GM23338 (cell line): Measurements from ENCODE around the gene TMEM43. TPM values are rescaled to one million over a fixed set of nuclear protein-coding genes. Genes with fewer than 3 reads are reported as not detected.

Source experiments
- ATAC-seq: fragments of 200-7000 bp; cut with Tn5 transposase; 3 replicates; pipeline ENCODE4 v1.9.1; 2020
- DNase-seq: peaks from one replicate; pipeline ENCODE4 v3.0.0-alpha.2; 2015; ENCODE audit warnings: low spot score
- H2AFZ ChIP-seq: fragments of 200-600 bp; sonication (generic); 2 replicates; pipeline ENCODE4 v1.8.0; 2016; ENCODE audit warnings: antibody characterized with exemption, mild to moderate bottlenecking, moderate library complexity
- H3F3A ChIP-seq: fragments of 200-600 bp; sonication (generic); replicated peaks from 2 replicates; pipeline ENCODE4 v1.8.0; 2017; ENCODE audit warnings: antibody characterized with exemption, mixed run types, low read depth
- H3K27ac ChIP-seq: fragments of 200-600 bp; sonication (generic); 2 replicates; pipeline ENCODE4 v1.6.1; 2016; ENCODE audit warnings: low read depth
- H3K27me3 ChIP-seq: fragments of 200-600 bp; sonication (generic); 2 replicates; pipeline ENCODE4 v1.8.0; 2016; ENCODE audit warnings: mild to moderate bottlenecking, mixed run types, moderate library complexity; ENCODE audit not compliant: insufficient read depth
- H3K36me3 ChIP-seq: fragments of 200-600 bp; sonication (generic); 2 replicates; pipeline ENCODE4 v1.8.0; 2016; ENCODE audit warnings: mild to moderate bottlenecking; ENCODE audit not compliant: insufficient read depth
- H3K4me1 ChIP-seq: fragments of 200-600 bp; sonication (generic); 2 replicates; pipeline ENCODE4 v1.8.0; 2016; ENCODE audit warnings: mild to moderate bottlenecking, moderate library complexity; ENCODE audit not compliant: insufficient read depth
- H3K4me2 ChIP-seq: fragments of 200-600 bp; sonication (generic); 2 replicates; pipeline ENCODE4 v1.7.1; 2017; ENCODE audit warnings: mixed run types
- H3K4me3 ChIP-seq: fragments of 200-600 bp; sonication (generic); 2 replicates; pipeline ENCODE4 v1.6.1; 2016; ENCODE audit warnings: mixed run types
- H3K79me2 ChIP-seq: fragments of 200-600 bp; sonication (generic); replicated peaks from 2 replicates; pipeline ENCODE4 v1.8.0; 2017; ENCODE audit warnings: mild to moderate bottlenecking; ENCODE audit not compliant: insufficient read depth
- H3K9me2 ChIP-seq: fragments of 200-600 bp; sonication (generic); 2 replicates; pipeline ENCODE4 v1.8.0; 2017; ENCODE audit not compliant: insufficient read depth
- H4K20me1 ChIP-seq: fragments of 200-600 bp; sonication (generic); replicated peaks from 2 replicates; pipeline ENCODE4 v1.8.0; 2017; ENCODE audit warnings: mild to moderate bottlenecking; ENCODE audit not compliant: insufficient read depth
- H3K27ac Mint-ChIP-seq: 2 replicates; pipeline ENCODE4 v1.8.0; 2020; ENCODE audit warnings: inconsistent platforms, mild to moderate bottlenecking, moderate library complexity, mixed read lengths
- H3K27me3 Mint-ChIP-seq: 3 replicates; pipeline ENCODE4 v1.8.0; 2022; ENCODE audit warnings: low read depth, mild to moderate bottlenecking, moderate library complexity, mixed read lengths, inconsistent platforms; ENCODE audit not compliant: insufficient read depth, poor library complexity
- H3K36me3 Mint-ChIP-seq: 3 replicates; pipeline ENCODE4 v1.8.0; 2021; ENCODE audit warnings: low read depth, mild to moderate bottlenecking, inconsistent platforms, moderate library complexity, mixed read lengths
- H3K4me1 Mint-ChIP-seq: 3 replicates; pipeline ENCODE4 v1.8.0; 2020; ENCODE audit warnings: mild to moderate bottlenecking, inconsistent platforms, mixed read lengths
- H3K4me3 Mint-ChIP-seq: 3 replicates; pipeline ENCODE4 v1.8.0; 2021; ENCODE audit warnings: moderate library complexity, mild to moderate bottlenecking, inconsistent platforms, mixed read lengths
- H3K9me3 Mint-ChIP-seq: 3 replicates; pipeline ENCODE4 v1.8.0; 2020; ENCODE audit warnings: moderate library complexity, mild to moderate bottlenecking, inconsistent platforms, mixed read lengths
- CREB1 ChIP-seq: fragments of 250-450 bp; sonication (Bioruptor Pico); IDR thresholded peaks from 2 replicates; pipeline ENCODE4 v1.5.0; 2020; ENCODE audit warnings: low read depth, mild to moderate bottlenecking, moderate library complexity
- EZH2 ChIP-seq: fragments of 200-600 bp; sonication (generic); IDR thresholded peaks from one replicate; pipeline ENCODE4 v1.8.0; 2017; ENCODE audit warnings: antibody characterized with exemption, mild to moderate bottlenecking, low read depth; ENCODE audit not compliant: unreplicated experiment
- EZH2phosphoT487 ChIP-seq: fragments of 200-600 bp; sonication (generic); IDR thresholded peaks from one replicate; pipeline ENCODE4 v1.8.1; 2018; ENCODE audit warnings: antibody characterized with exemption; ENCODE audit not compliant: unreplicated experiment
- JUNB ChIP-seq: IDR thresholded peaks from one replicate; pipeline ENCODE4 v1.6.1; 2016; ENCODE audit warnings: antibody characterized with exemption; ENCODE audit not compliant: unreplicated experiment
- ZNF114 ChIP-seq: fragments of 250-450 bp; sonication (Bioruptor Pico); IDR thresholded peaks from 2 replicates; pipeline ENCODE4 v1.5.0; 2020; ENCODE audit warnings: mild to moderate bottlenecking, moderate library complexity
- ZNF331 ChIP-seq: fragments of 250-450 bp; sonication (Bioruptor Pico); IDR thresholded peaks from 2 replicates; pipeline ENCODE4 v1.5.0; 2020; ENCODE audit warnings: low read depth, mild to moderate bottlenecking, moderate library complexity
- ZNF462 ChIP-seq: fragments of 250-450 bp; sonication (Bioruptor Pico); IDR thresholded peaks from 2 replicates; pipeline ENCODE4 v1.5.0; 2020; ENCODE audit warnings: mild to moderate bottlenecking, moderate library complexity
- polyA plus RNA-seq: library from polyadenylated mRNA; unstranded; fragments of >200 nt; fragmentation: Nextera tagmentation; extraction: Ambion mirVana; gene quantifications from 2 replicates; pipeline ENCODE4 v1.2.1, GENCODE V29; 2016
- total RNA-seq: library from RNA; depleted of rRNA; stranded (reverse); fragments of >200 nt; shearing (Covaris generic); gene quantifications from 2 replicates; pipeline ENCODE4 v1.2.3, GENCODE V29; 2014
- TF ChIP-seq, protein P1 (sequence below): IDR thresholded peaks from one replicate; pipeline ENCODE4 v1.6.1; 2018; ENCODE audit warnings: antibody characterized with exemption; ENCODE audit not compliant: unreplicated experiment

The TMEM43 gene
- total and polyA plus RNA-seq, 2 experiments from 2014 or later: 15.9 to 34.7 TPM

- no peaks in the 10 kb centered on the region for H3K36me3 ChIP-seq
- peaks cover 7% of the 10 kb centered on the region for H3K4me1 Mint-ChIP-seq
- peaks cover 7% of the 10 kb centered on the region for H3K27me3 Mint-ChIP-seq
- H3K4me3 ChIP-seq: no peak overlapping the region
- no peak overlapping the region for H3K27ac Mint-ChIP-seq
- no peaks in the 10 kb centered on the region for H3F3A ChIP-seq
- DNase-seq: no peak
- H3K9me3 Mint-ChIP-seq: peaks cover 18% of the 10 kb centered on the region
- H3K27me3 ChIP-seq: no peaks in the 10 kb centered on the region
- H3K36me3 Mint-ChIP-seq: peaks cover 3% of the 10 kb centered on the region
- no peak for ATAC-seq
- no peaks in the 10 kb centered on the region for H4K20me1 ChIP-seq
- no peak overlapping the region for H3K4me3 Mint-ChIP-seq
- H2AFZ ChIP-seq: no peak overlapping the region
- TF ChIP-seq EZH2: no peak
- TF ChIP-seq, protein P1, sequence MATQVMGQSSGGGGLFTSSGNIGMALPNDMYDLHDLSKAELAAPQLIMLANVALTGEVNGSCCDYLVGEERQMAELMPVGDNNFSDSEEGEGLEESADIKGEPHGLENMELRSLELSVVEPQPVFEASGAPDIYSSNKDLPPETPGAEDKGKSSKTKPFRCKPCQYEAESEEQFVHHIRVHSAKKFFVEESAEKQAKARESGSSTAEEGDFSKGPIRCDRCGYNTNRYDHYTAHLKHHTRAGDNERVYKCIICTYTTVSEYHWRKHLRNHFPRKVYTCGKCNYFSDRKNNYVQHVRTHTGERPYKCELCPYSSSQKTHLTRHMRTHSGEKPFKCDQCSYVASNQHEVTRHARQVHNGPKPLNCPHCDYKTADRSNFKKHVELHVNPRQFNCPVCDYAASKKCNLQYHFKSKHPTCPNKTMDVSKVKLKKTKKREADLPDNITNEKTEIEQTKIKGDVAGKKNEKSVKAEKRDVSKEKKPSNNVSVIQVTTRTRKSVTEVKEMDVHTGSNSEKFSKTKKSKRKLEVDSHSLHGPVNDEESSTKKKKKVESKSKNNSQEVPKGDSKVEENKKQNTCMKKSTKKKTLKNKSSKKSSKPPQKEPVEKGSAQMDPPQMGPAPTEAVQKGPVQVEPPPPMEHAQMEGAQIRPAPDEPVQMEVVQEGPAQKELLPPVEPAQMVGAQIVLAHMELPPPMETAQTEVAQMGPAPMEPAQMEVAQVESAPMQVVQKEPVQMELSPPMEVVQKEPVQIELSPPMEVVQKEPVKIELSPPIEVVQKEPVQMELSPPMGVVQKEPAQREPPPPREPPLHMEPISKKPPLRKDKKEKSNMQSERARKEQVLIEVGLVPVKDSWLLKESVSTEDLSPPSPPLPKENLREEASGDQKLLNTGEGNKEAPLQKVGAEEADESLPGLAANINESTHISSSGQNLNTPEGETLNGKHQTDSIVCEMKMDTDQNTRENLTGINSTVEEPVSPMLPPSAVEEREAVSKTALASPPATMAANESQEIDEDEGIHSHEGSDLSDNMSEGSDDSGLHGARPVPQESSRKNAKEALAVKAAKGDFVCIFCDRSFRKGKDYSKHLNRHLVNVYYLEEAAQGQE: no peak
- TF ChIP-seq ZNF462 (CRISPR knock-in tag): no peak
- no peak for TF ChIP-seq ZNF114 (CRISPR knock-in tag)
- TF ChIP-seq ZNF331 (CRISPR knock-in tag): no peak
- no peak for TF ChIP-seq CREB1 (CRISPR knock-in tag)
- TF ChIP-seq JUNB: no peak
- TF ChIP-seq EZH2phosphoT487: no peak
- no peaks in the 10 kb centered on the region for H3K79me2 ChIP-seq
- peaks cover 12% of the 10 kb centered on the region for H3K4me1 ChIP-seq
- H3K4me2 ChIP-seq: peak overlapping the region; percentile 63; the same call in 1 of the 2 replicates
- 0 out of 2 replicates have a peak overlapping the region, but pooled peaks have one; percentile 24 for H3K27ac ChIP-seq
- H3K9me2 ChIP-seq: 0 out of 2 replicates have a peak, but pooled peaks cover 6% of the 10 kb centered on the region
Measured at GRCh38 chr3:14092464-14092863, 32.4 kb upstream of the TMEM43 start.
